Osteocyte (in vitro differentiated cells): ENCODE results near the gene ZRSR2. TPM values are rescaled to one million over a fixed set of nuclear protein-coding genes. Genes with fewer than 3 reads are reported as not detected.

ENCODE experiments used
- DNase-seq: peaks from one replicate; pipeline ENCODE4 v3.0.0; 2021; ENCODE audit warnings: mixed read lengths; ENCODE audit not compliant: unreplicated experiment; ENCODE audit errors: extremely low spot score
- H3K27ac Mint-ChIP-seq: one replicate; pipeline ENCODE4 v1.8.0; 2021; ENCODE audit warnings: mild to moderate bottlenecking, mixed read lengths; ENCODE audit not compliant: unreplicated experiment
- H3K27me3 Mint-ChIP-seq: one replicate; pipeline ENCODE4 v1.8.0; 2021; ENCODE audit warnings: mixed read lengths; ENCODE audit not compliant: unreplicated experiment
- H3K36me3 Mint-ChIP-seq: one replicate; pipeline ENCODE4 v1.8.0; 2021; ENCODE audit warnings: mixed read lengths; ENCODE audit not compliant: unreplicated experiment
- H3K4me1 Mint-ChIP-seq: one replicate; pipeline ENCODE4 v1.8.0; 2021; ENCODE audit warnings: mixed read lengths; ENCODE audit not compliant: unreplicated experiment
- H3K4me3 Mint-ChIP-seq: one replicate; pipeline ENCODE4 v1.8.0; 2021; ENCODE audit warnings: mild to moderate bottlenecking, moderate library complexity, mixed read lengths; ENCODE audit not compliant: unreplicated experiment
- H3K9me3 Mint-ChIP-seq: one replicate; pipeline ENCODE4 v1.8.0; 2021; ENCODE audit warnings: mixed read lengths; ENCODE audit not compliant: unreplicated experiment
- CTCF ChIP-seq: fragments of 200-600 bp; sonication (generic); IDR thresholded peaks from 2 replicates; pipeline ENCODE4 v1.5.0; 2021; ENCODE audit warnings: antibody characterized with exemption, mild to moderate bottlenecking, moderate library complexity
- total RNA-seq: library from RNA; stranded (reverse); gene quantifications from 2 replicates; pipeline ENCODE4 v1.2.1, GENCODE V29; 2021

ZRSR2 gene
- total RNA-seq, 1 donor from 2014 or later: 16.3 TPM

- no peak for TF ChIP-seq CTCF
- no peak for DNase-seq
- Mint-ChIP-seq H3K27ac (no peak overlapping the region), H3K4me1 (no peaks in the 10 kb centered on the region), H3K36me3 (peaks cover 12% of the 10 kb centered on the region), H3K4me3 (no peak overlapping the region), H3K9me3 (no peaks in the 10 kb centered on the region), H3K27me3 (no peaks in the 10 kb centered on the region)
Observed at GRCh38 chrX:15781961-15782699, 8.2 kb upstream of the ZRSR2 start.

GRCh38 chrX:15785176-15785750 is 5.0 kb upstream of the ZRSR2 start:
- Mint-ChIP-seq H3K27ac (no peak overlapping the region), H3K4me3 (no peak overlapping the region), H3K36me3 (peaks cover 8% of the 10 kb centered on the region), H3K27me3 (no peaks in the 10 kb centered on the region), H3K9me3 (no peaks in the 10 kb centered on the region), H3K4me1 (no peaks in the 10 kb centered on the region)
- TF ChIP-seq CTCF: no peak
- no peak for DNase-seq

- H3K4me3 Mint-ChIP-seq: no peak overlapping the region
- TF ChIP-seq CTCF: no peak
- H3K9me3 Mint-ChIP-seq: no peaks in the 10 kb centered on the region
- no peaks in the 10 kb centered on the region for H3K27me3 Mint-ChIP-seq
- DNase-seq: no peak
- peaks cover 8% of the 10 kb centered on the region for H3K36me3 Mint-ChIP-seq
- H3K4me1 Mint-ChIP-seq: no peaks in the 10 kb centered on the region
- H3K27ac Mint-ChIP-seq: no peak overlapping the region
Observed at GRCh38 chrX:15786915-15787314, 3.4 kb upstream of the ZRSR2 start.

GRCh38 chrX:15790769-15791290 is 546 bp downstream of the ZRSR2 start:
- peaks cover 6% of the 10 kb centered on the region for H3K36me3 Mint-ChIP-seq
- no peak for DNase-seq

More at GRCh38 chrX:15790769-15791290, 546 bp downstream of the ZRSR2 start:
- no peaks in the 10 kb centered on the region for H3K27me3 Mint-ChIP-seq
- no peaks in the 10 kb centered on the region for H3K9me3 Mint-ChIP-seq
- no peak for TF ChIP-seq CTCF
- H3K27ac Mint-ChIP-seq: no peak overlapping the region
- peaks cover 5% of the 10 kb centered on the region for H3K4me1 Mint-ChIP-seq
- H3K4me3 Mint-ChIP-seq: no peak overlapping the region
